ENCODE data around the gene USP3.
"Not testable (repeated sequence)": the region's sequence is repeated elsewhere in the genome, so short reads cannot be mapped to it uniquely, and the experiment has no call there.

Gene USP3

DNA sequence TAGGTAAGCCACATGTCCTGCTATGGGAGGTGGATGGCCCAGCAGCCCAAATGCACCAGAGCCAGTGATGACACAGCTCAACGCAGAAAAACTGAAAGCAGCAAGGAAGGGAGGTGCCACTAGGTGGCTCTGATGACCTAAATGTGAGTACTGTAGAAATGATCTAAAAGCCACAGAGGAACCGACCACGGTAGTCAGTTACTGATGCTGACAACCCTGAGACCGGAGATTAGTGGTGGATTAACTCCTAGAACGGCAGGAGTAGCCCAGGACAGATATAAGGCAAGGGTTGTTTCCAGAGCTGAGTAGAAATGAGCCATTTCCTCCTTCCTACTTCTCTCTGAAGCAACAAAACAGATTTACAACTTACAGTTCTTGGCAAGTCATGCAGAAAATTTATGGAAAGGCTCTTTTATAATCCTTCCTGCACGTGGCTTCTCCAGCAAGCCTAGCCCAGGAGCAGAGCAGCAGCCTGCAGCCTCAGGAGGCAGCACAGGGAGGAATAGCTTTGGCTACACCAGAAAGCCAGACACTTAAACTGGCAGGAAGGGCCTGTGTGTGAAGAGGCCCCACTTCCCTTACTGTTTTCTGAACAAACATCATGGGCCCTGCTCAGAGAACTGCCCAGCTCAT lies 105.9 kb downstream of the USP3 start:
- DNase-seq (ENCODE audit: low read depth), result peak; percentile 63

GRCh38 chr15:63611177-63611576 lies 106.8 kb downstream of the USP3 start:
- DNase-seq (ENCODE audit: low read depth), result no peak

- DNase-seq (ENCODE audit: low read depth), result no peak
Measured at GRCh38 chr15:63612300-63612699, 107.9 kb downstream of the USP3 start.

- no peak for DNase-seq (ENCODE audit: low read depth)
Measured at GRCh38 chr15:63615935-63616334, 111.5 kb downstream of the USP3 start.

DNA sequence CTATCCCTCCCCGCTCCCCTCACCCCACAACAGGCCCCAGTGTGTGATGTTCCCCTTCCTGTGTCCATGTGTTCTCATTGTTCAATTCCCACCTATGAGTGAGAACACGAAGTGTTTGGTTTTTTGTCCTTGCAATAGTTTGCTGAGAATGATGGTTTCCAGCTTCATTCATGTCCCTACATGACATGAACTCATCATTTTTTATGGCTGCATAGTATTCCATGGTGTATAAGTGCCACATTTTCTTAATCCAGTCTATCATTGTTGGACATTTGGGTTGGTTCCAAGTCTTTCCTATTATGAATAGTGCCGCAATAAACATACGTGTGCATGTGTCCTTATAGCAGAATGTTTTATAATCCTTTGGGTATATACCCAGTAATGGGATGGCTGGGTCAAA lies 112.8 kb downstream of the USP3 start:
- DNase-seq (ENCODE audit: low read depth), result not testable (repeated sequence)

DNA sequence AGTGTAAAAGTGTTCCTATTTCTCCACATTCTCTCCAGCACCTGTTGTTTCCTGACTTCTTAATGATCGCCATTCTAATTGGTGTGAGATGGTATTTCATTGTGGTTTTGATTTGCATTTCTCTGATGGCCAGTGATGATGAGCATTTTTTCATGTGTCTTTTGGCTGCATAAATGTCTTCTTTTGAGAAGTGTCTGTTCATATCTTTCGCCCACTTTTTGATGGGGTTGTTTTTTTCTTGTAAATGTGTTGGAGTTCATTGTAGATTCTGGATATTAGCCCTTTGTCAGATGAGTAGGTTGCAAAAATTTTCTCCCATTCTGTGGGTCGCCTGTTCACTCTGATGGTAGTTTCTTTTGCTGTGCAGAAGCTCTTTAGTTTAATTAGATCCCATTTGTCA lies 113.2 kb downstream of the USP3 start:
- not testable (repeated sequence) for DNase-seq (ENCODE audit: low read depth)

DNA sequence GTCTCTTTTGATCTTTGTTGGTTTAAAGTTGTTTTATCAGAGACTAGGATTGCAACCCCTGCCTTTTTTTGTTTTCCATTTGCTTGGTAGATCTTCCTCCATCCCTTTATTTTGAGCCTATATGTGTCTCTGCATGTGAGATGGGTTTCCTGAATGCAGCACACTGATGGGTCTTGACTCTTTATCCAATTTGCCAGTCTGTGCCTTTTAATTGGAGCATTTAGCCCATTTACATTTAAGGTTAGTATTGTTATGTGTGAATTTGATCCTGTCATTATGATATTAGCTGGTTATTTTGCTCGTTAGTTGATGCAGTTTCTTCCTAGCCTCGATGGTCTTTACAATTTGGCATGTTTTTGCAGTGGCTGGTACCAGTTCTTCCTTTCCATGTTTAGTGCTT lies 116.4 kb downstream of the USP3 start:
- DNase-seq (ENCODE audit: low read depth), result not testable (repeated sequence)

DNA sequence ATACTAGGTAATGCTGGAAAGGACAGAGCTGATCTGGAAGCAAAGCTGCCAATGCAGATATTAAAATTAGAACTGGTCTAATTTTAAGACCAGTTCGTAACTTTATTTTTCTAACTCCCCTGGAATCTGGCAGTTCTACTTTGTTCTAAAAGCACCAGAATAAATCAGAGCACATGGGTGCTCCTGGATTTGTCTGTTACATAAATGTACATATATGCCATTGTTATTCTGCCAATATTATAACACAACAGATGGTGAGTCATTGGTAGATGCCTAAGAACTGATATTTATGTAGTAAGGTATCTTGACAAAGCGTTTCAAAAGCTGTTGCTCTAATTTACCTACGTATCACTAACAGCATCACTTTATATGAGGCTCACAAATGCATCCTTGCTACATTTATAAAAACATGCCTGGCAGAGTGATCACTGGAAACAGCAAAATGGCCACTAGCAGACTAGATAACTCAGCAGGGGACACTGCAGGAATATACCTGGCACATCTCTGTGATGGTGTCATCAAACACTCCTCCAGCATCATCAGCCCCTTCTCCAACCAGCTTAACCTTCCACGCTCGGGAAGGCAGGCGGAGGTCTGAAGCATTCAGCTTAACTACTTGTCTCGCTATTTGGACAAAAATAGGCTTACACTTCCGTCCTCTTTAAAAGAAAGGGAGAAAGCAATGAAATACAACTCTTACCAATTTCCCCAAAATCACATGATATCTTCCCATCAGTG lies 119.0 kb downstream of the USP3 start:
- no peak for DNase-seq (ENCODE audit: low read depth)

- DNase-seq (ENCODE audit: low read depth), result no peak
Measured at GRCh38 chr15:63626955-63627354, 122.6 kb downstream of the USP3 start.

DNA sequence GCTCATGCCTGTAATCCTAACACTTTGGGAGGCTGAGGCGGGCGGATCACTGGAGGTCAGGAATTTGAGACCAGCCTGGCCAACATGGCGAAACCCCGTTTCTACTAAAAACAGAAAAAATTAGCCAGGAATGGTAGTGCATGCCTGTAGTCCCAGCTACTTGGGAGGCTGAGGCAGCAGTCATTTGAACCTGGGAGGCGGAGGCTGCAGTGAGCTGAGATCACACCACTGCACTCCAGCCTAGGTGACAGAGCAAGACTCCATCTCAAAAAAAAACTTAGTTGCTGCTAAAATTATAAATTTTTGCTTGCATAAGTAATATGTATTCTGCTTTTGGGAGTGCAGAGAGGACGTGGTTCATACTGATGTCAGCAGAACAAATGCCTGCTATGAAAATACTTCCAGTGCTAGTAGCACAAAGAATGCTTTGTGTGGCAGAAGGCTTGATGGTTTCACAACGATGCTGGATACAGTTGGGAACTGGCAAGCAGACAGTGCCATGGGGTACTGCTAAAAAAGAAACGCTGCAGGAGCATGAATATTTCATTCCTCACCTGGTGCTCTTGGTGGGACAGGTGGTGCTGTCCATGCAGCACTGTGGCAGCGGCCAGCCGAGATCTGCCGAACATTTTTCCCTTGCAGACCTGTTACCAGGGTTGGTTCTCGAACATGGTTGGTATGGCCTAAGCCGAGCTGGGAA lies 123.9 kb downstream of the USP3 start:
- no peak for DNase-seq (ENCODE audit: low read depth)

- DNase-seq (ENCODE audit: low read depth), result no peak
Measured at GRCh38 chr15:63630036-63630751, 125.8 kb downstream of the USP3 start.

- DNase-seq (ENCODE audit: low read depth), result no peak
Measured at GRCh38 chr15:63633312-63633711, 128.9 kb downstream of the USP3 start.

DNA sequence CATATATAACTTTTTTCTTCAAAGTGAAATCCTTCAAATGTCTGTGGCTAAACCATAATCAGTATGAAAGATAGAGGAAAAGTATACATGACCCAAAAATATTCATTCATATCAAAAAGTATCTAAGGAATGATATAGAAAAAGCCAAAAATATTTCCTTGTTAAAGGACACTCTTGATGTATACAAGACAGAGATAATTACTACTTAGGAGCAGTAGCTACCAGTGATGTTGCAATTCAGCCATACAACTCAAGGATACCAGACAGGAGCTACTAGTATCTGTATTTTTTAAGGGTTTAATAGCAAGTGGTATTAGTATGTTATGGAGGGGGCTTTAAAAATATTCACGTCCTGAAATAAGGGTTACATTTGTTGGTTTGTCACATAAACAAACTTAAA lies 129.8 kb downstream of the USP3 start:
- no peak for DNase-seq (ENCODE audit: low read depth)

- DNase-seq (ENCODE audit: low read depth), result no peak
Measured at GRCh38 chr15:63636518-63637061, 132.2 kb downstream of the USP3 start.

GRCh38 chr15:63638839-63639238 lies 134.4 kb downstream of the USP3 start:
- no peak for DNase-seq (ENCODE audit: low read depth)

DNA sequence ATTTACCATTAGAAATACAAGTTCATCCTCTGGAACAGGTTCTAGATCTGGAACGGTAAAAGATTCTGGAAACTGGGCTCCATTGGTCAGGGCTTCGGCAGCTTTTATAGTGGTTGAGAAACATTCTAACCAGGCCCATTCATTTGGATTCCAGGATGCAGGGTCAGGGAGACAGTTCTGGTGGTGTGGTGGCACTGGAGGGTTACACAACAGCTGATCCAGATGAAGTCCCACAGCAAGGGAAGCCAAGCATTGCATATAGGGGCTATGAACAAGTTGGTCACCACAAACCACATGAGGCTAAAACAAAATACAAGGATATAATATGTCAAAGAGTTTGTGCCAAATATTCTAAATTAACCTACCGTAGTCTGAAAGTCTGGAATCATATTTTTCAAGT lies 135.8 kb downstream of the USP3 start:
- no peak for DNase-seq (ENCODE audit: low read depth)
